ENCODE data around the gene ABCA5.
"Not testable (repeated sequence)": the region's sequence is repeated elsewhere in the genome, so short reads cannot be mapped to it uniquely, and the experiment has no call there.

Gene ABCA5

DNA sequence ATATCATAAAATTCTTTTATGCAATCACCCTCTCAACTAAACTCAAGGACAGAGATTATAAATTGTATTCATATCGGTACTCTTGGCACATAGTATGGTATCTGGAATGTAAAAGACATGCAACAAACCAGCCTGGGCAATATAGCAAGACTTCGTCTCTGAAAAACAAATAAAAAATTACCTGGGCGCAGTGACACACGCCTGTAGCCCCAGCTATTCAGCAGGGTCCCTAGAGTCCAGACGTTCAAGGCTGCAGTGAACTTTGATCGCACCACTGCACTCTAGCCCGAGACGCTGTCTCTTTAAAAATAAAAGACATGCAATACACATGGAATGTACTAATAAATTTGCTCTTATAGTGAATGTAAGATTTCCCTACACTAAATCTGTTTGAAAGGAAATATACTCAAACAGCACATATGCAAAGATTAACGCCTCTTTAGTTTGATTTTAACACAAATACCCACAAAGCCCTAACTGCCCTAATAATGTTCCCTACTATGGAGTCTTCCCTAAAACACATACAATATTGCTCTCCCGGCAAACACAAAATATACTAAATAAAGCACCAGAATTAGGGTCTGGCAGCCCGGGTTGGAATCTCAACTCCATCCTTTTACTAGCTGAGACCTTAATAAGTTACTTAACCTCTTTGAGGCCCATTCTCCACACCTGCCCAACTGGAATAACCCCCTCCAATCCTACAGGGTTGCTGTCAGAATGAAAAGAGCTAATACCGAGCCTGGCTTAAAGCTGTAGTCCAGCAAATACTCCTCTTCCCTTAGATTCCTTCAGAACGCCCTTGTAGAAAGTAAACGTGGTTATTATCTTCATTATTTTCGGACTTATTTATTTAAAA lies 1.2 kb downstream of the ABCA5 start:
- DNase-seq, result no peak

DNA sequence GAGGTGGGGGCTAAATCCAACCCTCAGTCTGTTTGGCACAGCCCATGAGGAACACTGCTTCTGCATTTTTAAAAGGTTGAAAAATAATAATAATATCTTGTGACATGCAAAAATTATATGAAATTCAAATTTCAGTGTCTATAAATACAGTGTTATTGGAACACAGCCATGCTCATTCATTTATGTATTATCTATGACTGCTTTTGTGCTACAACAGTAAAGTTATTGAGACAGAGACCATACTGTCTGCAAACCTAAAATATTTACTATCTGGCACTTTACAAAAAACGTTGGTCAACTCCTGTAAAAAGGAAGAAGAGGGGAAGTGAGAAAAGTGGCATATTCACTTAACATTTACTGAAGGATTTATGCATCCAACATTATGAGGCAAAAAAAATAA lies 3.1 kb downstream of the ABCA5 start:
- DNase-seq, result no peak

DNA sequence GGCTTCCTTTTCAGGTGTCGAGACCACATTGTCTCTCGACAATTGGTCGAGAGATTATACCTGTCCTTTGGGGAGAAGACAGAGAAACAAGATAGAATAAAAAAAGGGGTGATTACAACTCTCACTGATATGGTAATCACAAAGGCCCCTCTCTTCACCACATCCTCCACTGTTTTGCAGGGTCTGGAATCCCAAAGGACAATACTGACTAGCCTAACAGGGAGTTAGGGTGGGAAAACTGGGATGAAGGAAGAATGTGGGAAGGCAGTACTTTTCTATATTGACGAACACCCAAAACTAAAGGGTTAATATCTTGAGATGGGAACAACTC lies 6.1 kb downstream of the ABCA5 start:
- DNase-seq, result no peak

DNA sequence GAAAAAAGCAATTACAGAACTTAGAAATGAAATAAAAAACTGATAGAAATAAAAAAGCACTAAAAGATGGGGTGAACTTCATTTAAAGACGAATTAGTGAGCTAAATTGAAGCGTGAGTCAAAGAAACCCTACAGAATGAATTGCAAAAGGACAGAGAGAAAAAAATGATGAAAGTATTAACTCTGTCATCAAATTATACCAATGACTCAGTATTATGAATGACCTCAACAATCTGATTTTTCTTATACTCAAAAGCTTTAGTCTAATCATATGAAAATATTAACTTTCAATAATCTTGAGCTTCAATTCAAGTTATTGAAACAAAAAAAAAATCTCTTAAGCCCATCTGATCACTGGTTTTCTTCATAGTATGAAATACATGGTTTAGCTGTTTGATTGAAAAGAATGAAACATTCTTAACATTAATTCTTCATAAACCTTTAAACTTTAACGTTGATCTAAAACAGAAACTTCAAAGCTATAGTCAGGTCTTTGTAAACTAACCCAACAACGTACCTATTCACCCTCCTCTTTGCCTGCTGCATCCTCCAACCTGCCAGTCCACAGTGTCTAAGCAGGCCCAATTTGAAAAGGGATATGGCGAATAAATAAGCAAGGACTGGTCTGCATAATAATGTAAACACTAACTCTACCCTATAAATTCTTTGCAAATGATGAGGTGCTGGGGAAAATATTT lies 6.6 kb downstream of the ABCA5 start:
- DNase-seq, result no peak

DNA sequence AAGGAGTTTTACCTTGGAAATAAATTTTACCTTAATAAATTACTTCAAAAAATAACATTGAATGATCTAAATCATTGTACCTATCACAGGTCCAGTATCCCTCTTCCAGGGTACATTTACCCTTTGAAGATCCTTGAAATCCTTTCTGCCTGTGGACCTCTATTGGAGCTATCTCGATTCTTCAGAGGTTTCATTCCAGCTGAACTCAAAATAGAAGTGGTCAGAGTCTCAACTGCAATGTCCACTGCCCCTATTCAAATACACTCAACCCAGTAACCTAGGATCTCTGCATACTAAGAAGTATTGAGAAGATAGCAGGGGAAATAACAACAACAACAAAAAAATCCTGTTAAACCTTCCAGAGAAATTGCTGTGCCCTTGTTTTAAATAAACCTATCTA lies 9.3 kb downstream of the ABCA5 start:
- no peak for DNase-seq

DNA sequence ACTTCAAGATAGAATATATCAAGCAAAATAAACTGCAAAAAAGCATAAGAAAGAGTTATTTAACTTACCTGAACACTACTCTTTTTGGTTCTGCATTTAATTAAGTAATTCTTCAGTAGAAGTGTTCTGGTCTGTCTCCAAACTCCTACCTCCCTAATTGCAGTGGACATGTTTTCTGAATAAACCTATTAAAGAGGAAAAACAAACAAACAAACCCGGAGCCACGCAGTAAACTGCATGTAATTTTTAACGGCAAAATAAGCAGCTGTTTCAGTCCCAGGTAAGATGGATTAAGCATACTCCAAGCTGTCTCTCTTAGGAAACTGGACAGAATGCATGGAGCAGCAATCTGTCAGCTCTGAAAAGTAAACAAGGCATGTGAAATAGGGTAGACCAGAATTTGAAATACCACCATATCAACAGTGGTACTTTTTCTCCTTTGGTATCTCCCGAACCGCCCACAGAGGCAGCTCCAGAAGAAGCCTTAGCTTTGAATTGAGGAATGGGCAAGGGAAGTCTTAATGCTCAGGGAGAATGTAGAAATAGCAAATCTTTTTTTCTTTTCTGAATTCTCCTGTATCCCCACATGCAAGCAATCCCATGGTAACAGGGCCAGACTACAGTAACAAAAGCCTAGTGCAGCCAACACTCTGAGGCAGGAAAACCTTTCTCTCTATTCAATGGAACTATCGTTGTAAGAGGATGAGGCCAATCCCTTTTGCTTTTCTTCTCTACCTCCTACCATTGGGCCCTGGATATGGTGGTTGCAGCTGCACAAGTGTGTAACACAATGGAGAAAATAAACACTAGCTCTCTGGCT lies 12.5 kb downstream of the ABCA5 start:
- DNase-seq, result no peak

DNA sequence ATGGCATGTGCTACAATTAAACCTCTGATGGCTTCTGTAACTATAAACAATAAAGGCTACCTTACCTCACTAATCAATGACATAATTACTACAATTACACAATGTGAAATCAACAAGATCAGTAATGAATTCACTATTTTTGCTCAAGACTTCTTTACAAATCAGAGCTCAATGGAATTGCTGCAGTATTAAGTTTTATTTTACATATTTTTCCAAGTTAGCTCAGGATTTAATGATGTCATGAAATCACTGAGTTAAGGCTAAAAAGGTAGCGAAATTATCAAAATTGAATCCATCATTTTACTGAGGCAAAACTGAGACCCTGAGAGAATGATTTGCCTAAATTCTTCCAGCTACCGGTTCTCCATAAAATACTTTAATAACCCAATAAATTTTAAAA lies 21.8 kb downstream of the ABCA5 start:
- no peak for DNase-seq

DNA sequence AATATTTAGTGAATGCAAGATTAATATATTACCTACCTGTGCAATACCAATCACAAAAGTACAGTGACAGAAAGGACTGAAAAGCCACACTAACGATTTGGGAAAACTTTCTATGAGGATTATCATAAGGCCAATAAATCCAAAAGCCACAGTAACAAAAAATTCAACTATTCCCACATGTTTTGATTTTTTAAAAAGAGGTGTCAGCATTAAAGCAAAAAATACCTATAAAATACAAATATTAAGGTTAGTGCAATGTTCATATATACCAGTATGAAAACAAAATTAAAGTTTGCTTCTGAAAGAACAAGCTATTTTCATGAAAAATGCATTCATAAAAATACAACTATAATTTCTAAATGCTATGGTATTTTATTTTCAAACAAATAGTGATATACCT lies 24.3 kb downstream of the ABCA5 start:
- no peak for DNase-seq

DNA sequence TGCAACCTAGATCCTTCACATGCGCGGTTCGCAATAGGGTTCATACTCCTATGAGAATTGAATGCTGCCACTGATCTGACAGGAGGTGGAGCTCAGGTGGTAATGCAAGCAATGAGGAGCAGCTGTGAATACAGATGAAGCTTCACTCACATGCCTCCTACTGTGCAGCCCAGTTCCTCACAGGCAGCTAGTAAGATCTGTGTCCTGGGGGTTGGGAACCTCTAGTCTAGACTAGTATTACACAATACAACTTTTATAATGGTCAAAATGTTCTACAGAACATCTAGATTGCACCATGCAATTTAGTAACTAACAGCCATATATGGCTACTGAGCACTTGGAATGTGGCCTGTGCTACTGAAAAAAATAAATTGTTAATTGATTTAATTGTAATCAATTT lies 26.7 kb downstream of the ABCA5 start:
- no peak for DNase-seq

DNA sequence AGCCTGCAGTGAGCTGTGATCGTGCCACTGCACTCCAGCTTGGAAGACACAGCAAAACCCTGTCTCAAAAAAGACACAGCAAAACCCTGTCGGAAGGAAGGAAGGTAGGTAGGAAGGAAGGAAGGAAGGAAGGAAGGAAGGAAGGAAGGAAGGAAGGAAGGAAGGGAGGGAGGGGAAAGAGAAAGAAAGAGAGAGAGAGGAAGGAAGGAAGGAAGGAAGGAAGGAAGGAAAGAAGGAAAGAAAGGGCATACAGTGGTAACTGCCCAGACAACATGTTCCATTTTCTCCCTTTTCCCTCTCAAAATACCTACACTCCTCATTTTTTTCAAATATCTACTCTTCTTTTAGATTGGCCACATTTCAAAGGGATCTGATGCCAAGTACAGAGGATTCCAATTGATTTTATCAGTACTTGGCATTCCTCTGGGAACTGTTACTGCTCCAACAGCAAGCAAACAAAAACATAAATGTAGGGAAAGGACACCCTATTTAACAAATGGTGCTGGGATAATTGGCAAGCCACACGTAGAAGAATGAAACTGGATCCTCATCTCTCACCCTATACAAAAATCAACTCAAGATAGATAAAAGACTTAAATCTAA lies 28.7 kb downstream of the ABCA5 start:
- DNase-seq, result not testable (repeated sequence)

DNA sequence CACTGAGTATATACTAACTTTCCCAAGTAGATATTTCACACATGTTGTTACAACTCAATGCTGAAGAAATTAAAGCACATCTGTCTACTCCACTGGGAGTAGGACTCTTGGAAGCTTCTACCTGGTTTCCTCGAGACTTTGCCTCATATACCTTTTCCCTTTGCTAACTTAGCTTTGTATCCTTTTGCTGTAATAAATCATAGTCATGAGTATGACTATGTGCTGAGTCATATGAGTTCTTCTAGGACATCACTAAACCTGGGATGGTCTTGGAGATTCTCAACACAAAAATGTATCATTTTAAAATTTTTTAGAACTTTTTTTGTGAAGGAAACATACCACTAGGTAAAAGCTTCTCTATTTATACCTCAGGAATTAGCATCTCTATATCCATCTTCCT lies 39.8 kb downstream of the ABCA5 start:
- no peak for DNase-seq

DNA sequence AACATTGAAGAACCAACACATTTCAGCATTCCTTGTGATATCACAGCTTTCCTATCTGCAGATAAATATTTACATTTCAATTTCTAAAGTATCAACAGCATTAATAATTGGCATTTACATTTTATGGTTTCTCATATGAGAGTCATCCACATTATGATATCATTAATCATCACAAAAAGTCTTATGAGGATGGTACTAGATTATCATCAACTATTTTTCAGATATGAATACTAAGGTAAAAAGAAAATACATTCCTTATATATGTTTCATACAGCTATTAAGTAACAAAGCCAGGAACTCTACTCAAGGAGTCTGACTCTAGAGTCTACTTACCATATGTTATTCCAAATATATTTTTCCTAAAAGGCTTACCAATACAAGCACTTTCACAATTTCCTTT lies 40.7 kb downstream of the ABCA5 start:
- no peak for DNase-seq

DNA sequence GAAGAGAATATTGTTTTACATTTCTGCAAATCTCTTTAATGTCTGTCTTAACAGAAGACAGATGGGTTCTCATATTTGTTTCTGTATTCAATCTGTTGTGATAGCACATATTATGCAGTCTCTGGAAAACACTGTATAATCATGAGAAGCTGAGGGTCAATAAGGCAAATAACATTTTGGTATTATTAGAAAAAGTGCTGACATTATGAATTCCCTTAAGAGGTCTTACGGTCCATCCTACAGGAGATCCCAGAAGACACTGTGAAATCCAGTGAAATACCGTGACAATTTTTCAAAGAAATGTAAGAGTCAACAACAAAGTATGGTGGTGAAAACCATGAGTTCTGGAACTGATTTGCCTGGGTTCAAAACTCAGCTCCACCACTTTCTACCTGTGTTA lies 42.3 kb downstream of the ABCA5 start:
- no peak for DNase-seq

DNA sequence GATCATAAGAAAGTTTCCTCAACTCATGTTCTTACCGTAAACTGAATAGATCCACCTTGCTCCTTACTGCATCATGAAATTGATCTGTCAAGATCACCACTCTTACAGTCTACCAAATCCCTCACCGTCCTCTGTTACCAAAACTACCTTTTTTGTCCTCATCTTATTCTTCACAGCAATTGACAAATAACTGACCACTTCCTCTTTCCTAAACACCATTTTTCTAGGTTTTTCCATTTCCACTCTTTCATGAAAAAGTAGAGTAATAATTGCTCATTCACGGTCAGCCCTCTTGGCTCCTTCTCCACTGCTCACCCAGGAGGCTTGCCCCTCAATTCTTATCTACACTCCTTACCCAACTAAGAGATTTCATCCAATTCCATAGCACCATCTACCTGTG lies 44.9 kb downstream of the ABCA5 start:
- no peak for DNase-seq

DNA sequence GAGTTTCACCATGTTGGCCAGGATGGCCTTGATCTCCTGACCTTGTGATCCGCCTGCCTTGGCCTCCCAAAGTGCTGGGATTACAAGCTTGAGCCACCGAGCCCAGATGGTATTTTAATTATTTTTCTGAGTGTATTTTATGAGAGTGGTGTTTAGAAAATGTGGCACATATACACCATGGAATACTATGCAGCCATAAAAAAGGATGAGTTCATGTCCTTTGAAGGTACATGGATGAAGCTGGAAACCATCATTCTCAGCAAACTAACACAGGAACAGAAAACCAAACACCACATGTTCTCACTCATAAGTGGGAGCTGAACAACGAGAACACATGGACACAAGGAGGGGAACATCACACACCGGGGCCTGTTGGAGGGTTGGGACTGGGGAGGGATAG lies 50.7 kb downstream of the ABCA5 start:
- not testable (repeated sequence) for DNase-seq

DNA sequence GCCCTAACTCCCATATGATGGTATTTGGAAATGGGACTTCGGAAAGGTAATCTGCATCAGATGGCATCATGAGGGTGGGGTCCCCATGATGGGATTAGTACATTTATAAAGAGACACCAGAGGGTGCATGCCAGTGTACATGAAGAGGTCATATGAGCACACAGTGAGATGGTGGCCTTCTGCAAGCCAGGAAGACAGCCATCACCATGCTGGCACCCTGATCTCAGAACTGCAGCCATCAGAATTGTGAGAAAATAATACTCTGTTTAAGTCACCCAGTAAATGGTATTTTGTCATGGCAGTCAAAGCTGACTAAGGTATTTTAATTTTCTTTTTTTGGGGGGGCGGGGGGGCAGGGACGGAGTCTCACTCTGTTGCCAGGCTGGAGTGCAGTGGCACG lies 51.2 kb downstream of the ABCA5 start:
- no peak for DNase-seq

DNA sequence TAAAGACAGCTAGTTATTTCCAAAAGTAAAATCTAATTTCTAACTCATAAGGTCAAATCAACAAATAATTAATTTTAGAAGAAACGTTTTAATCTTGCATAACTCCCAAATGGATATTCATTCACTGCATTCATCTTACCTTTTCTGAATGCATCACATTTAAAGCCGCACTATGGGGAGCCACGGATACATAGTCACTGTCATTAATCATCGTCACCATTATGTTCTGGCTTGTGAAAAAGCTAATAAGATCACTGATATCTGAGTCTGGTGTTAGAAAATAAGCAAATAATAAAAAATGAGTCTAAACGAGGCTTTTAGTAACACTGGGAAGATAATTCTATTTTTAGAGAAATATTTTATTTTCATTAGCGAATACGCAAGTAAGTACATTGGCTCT lies 55.9 kb downstream of the ABCA5 start:
- DNase-seq, result no peak

DNA sequence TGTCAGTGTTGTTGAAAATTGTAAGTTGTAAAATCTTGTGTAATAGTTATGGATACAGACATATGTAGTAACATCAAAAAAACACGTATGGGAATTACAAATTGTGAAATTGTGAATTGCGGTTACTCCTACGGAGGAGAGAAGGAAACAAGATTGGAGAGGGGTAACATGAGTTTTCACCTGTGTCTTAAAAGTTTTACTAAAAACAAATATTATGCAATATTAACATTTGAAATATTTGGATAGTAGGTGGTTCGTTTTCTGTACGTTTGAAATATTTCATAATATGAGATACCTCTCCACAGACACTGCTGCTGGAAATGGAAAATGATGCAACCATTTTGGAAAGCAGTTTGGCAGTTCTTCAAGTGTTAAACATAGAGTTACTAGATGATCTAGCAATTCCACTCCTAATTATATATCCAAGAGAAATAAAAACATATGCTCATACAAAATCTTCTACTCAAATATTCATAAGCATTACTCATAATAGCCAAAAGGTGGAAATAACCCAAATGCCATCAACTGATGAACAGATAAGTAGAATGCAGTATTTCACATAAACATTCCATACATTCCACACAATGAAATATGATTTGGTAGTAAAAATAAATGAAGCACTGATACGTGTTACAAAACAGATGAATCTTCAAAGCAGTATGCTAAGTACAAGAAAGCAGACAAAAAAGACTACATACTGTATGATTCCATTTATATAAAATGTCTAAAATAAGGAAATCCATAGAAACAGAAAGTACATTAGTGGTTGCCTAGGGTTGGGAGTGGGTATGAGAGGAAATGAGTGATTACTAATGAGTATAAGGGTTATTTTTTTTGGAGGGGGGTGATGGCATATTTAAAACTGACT lies 57.6 kb downstream of the ABCA5 start:
- DNase-seq, result no peak

DNA sequence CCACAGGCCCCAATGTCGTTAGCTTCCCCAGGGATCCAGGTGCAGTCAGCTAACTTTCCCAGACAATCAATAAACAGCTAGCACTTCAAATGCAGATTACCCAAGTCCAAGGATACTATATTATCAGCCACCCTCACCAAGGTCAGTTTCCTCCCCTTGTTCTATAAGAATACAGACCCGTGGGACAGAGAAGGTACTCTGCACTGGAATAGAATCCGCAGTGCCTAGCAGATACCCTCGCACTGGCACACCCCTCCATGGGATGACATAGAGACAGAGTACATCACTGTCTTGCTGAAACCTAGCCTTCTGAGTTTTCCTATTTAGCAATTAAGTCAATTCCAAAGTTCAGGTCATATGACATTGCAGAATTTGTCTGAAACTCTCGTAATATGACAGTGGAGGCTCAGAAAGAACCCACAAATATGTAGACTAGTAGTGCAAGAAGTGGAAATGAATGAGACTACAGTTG lies 58.4 kb downstream of the ABCA5 start:
- no peak for DNase-seq

DNA sequence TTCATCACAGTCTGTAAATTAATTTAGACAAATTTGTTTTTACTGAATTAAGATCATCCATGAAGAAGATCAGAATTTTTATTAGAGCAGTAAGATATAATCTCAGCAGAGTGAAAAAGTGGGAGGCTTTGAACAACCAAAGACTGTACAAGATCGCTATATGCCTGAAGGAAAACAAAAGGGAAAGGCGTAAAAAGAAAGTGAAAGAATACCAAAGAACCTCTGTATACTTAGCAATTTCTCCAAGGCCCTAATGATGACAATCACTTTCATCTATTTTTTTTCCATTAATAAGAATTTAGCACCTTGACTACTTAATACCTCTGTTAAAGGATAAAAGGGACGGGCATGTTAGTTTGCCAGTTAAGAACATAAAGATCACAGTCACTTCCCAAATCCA lies 59.7 kb downstream of the ABCA5 start:
- DNase-seq, result no peak

DNA sequence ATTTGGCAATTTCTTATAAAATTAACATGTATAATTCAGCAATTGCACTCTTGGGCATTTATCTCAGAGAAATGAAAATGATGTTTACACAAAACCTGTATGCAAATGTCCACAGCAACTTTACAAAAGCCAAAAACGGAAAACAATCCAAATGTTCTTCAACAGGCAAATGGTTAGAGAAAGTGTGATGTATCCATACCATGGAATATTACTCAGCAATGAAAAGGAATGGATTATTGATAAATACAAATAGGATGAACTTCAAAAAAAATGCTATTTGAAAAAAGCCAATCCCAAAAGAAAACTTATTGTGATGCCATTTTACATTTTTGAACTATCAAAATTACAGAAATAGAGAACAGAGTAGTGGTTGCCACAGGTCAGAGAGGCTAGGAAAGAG lies 61.1 kb downstream of the ABCA5 start:
- DNase-seq, result no peak

DNA sequence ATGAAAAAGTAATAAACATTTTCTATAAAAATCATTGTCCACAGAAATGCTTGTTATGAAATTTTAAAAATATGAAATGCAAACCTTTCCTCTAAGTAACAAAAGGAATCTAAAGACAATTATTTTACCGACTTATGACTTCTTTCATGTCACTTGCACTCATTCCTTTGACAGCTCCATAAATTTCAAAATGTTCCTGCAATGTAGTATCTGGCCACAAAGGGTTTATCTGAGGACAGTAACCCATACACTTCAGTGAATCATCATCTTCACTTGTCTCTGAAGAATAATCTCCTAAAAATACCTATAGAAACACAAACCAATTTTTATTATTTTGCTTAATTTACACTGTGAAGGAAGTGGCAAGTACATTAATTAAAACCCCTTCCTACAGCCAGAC lies 72.7 kb downstream of the ABCA5 start:
- DNase-seq, result no peak
